ENCODE measurements around the gene RIPOR2. TPM values are rescaled to one million over a fixed set of nuclear protein-coding genes. Genes with fewer than 3 reads are reported as not detected.
A peak's percentile ranks its signal among the peaks of the same experiment; 100 is the strongest.

The RIPOR2 gene
- total and polyA plus RNA-seq, 2 experiments from 2014 or later: 9.5 to 22.5 TPM

GRCh38 chr6:24874776-24875533 lies 60.8 kb downstream of the RIPOR2 start (continued):
- TF ChIP-seq ZNF114 (CRISPR knock-in tag; IDR thresholded peaks at IDR 0.05): no peak

GRCh38 chr6:24874128-24874527 lies 61.6 kb downstream of the RIPOR2 start:
- Histone ChIP-seq H3K79me2 (replicated peaks; ENCODE audit: insufficient read depth) (no peaks in the 10 kb centered on the region), H2AFZ (no peak overlapping the region), H4K20me1 (replicated peaks; ENCODE audit: insufficient read depth) (no peaks in the 10 kb centered on the region), H3K4me3 (no peak overlapping the region), H3K4me1 (ENCODE audit: insufficient read depth) (peaks cover 25% of the 10 kb centered on the region), H3K9me2 (ENCODE audit: insufficient read depth) (no peaks in the 10 kb centered on the region; the same call in 1 of the 2 replicates), H3K27me3 (ENCODE audit: insufficient read depth) (no peaks in the 10 kb centered on the region), H3K36me3 (ENCODE audit: insufficient read depth) (no peaks in the 10 kb centered on the region; the same call in 1 of the 2 replicates), H3K4me2 (no peak overlapping the region), H3F3A (replicated peaks; ENCODE audit: low read depth) (no peaks in the 10 kb centered on the region), H3K27ac (ENCODE audit: low read depth) (no peak overlapping the region)
- Mint-ChIP-seq H3K4me3 (no peak overlapping the region), H3K4me1 (peaks cover 39% of the 10 kb centered on the region), H3K36me3 (ENCODE audit: low read depth) (peaks cover 47% of the 10 kb centered on the region), H3K9me3 (peaks cover 14% of the 10 kb centered on the region; the same call in 2 of the 3 replicates), H3K27me3 (ENCODE audit: insufficient read depth, low read depth, poor library complexity) (peaks cover 5% of the 10 kb centered on the region), H3K27ac (peak overlapping the region; percentile 75; the same call in 1 of the 2 replicates)
- DNase-seq (ENCODE audit: low spot score) (no peak), ATAC-seq (no peak)
- TF ChIP-seq STAT1 (IDR thresholded peaks at IDR 0.05; ENCODE audit: unreplicated experiment) (no peak), ZNF331 (CRISPR knock-in tag; IDR thresholded peaks at IDR 0.05; ENCODE audit: low read depth) (no peak), POLR2AphosphoS5 (IDR thresholded peaks at IDR 0.05; ENCODE audit: low read depth) (no peak), ETS1 (IDR thresholded peaks at IDR 0.05) (no peak), EZH2 (IDR thresholded peaks at IDR 0.05; ENCODE audit: low read depth, unreplicated experiment) (no peak), CREB1 (CRISPR knock-in tag; IDR thresholded peaks at IDR 0.05; ENCODE audit: low read depth) (no peak), CTCF (conservative IDR thresholded peaks at IDR 0.05; ENCODE audit: low read depth in 2 of 2) (no peak), JUNB (IDR thresholded peaks at IDR 0.05; ENCODE audit: unreplicated experiment) (no peak), EZH2phosphoT487 (IDR thresholded peaks at IDR 0.05; ENCODE audit: unreplicated experiment) (no peak), ZNF114 (CRISPR knock-in tag; IDR thresholded peaks at IDR 0.05) (no peak), NANOG (IDR thresholded peaks at IDR 0.05; ENCODE audit: borderline replicate concordance) (no peak), ZNF462 (CRISPR knock-in tag; IDR thresholded peaks at IDR 0.05) (no peak)

Measured in GM23338 (cell line).